GM19035 (cell line): ENCODE results near the gene AGAP2.
A peak's percentile ranks its signal among the peaks of the same experiment; 100 is the strongest.
"Not testable (repeated sequence)": the region's sequence is repeated elsewhere in the genome, so short reads cannot be mapped to it uniquely, and the experiment has no call there.

ENCODE experiments used
- ATAC-seq: cut with Tn5 transposase; IDR thresholded peaks from one replicate; pipeline ENCODE4 v1.9.1; 2021; ENCODE audit not compliant: unreplicated experiment

The AGAP2 gene

GRCh38 chr12:57738661-57739237 is at the start of gene AGAP2:
Gene AGAP2, minus strand, starts transcription at chr12:57738742. Its CDS starts 496 bp downstream, at chr12:57738246.
- no peak for ATAC-seq

- ATAC-seq = no peak
These were observed 45.3 kb upstream of the AGAP2 start for GRCh38 chr12:57783861-57784260.

- no peak for ATAC-seq
These were observed 44.9 kb upstream of the AGAP2 start for GRCh38 chr12:57783466-57783801.

- ATAC-seq = peak; percentile 82
These were observed 44.3 kb upstream of the AGAP2 start, which contains the start of gene TSFM for GRCh38 chr12:57782608-57783465. Gene TSFM, plus strand, starts transcription at chr12:57782787. Its CDS starts 15 bp downstream, at chr12:57782802.

GRCh38 chr12:57782243-57782607 is 43.7 kb upstream of the AGAP2 start:
- ATAC-seq = peak; percentile 5

- no peak for ATAC-seq
These were observed 43.3 kb upstream of the AGAP2 start for GRCh38 chr12:57781801-57782200.

GRCh38 chr12:57781244-57781643 is 42.7 kb upstream of the AGAP2 start:
- ATAC-seq = no peak

- ATAC-seq = no peak
These were observed 41.8 kb upstream of the AGAP2 start for GRCh38 chr12:57780284-57780897.

GRCh38 chr12:57779736-57780135 is 41.2 kb upstream of the AGAP2 start:
- no peak for ATAC-seq

- ATAC-seq = no peak
These were observed 39.4 kb upstream of the AGAP2 start for GRCh38 chr12:57777911-57778310.

- ATAC-seq = no peak
These were observed 38.8 kb upstream of the AGAP2 start for GRCh38 chr12:57777367-57777766.

- no peak for ATAC-seq
These were observed 37.7 kb upstream of the AGAP2 start for GRCh38 chr12:57776247-57776587.

- ATAC-seq = no peak
These were observed 37.2 kb upstream of the AGAP2 start for GRCh38 chr12:57775563-57776246.

GRCh38 chr12:57775044-57775443 is 36.5 kb upstream of the AGAP2 start:
- ATAC-seq = no peak

- ATAC-seq = not testable (repeated sequence)
These were observed 36.1 kb upstream of the AGAP2 start for GRCh38 chr12:57774634-57775033.

- ATAC-seq = peak; percentile 17
These were observed 34.1 kb upstream of the AGAP2 start, which contains the start of gene EEF1AKMT3 for GRCh38 chr12:57772429-57773322. Gene EEF1AKMT3, plus strand, starts transcription at chr12:57772614. Its CDS starts 111 bp downstream, at chr12:57772725.

GRCh38 chr12:57771873-57772428 is 33.4 kb upstream of the AGAP2 start, which contains the start of gene METTL1:
Gene METTL1, minus strand, starts transcription at chr12:57772105. Its CDS starts 22 bp downstream, at chr12:57772083.
- peak; percentile 86 for ATAC-seq

GRCh38 chr12:57771236-57771872 is 32.8 kb upstream of the AGAP2 start:
- ATAC-seq = peak; percentile 75

- no peak for ATAC-seq
These were observed 32.2 kb upstream of the AGAP2 start for GRCh38 chr12:57770734-57771133.

- ATAC-seq = no peak
These were observed 31.1 kb upstream of the AGAP2 start for GRCh38 chr12:57769594-57769993.
